ENCODE data around the gene GLB1L3.
"Not testable (repeated sequence)": the region's sequence is repeated elsewhere in the genome, so short reads cannot be mapped to it uniquely, and the experiment has no call there.

GLB1L3 gene

DNA sequence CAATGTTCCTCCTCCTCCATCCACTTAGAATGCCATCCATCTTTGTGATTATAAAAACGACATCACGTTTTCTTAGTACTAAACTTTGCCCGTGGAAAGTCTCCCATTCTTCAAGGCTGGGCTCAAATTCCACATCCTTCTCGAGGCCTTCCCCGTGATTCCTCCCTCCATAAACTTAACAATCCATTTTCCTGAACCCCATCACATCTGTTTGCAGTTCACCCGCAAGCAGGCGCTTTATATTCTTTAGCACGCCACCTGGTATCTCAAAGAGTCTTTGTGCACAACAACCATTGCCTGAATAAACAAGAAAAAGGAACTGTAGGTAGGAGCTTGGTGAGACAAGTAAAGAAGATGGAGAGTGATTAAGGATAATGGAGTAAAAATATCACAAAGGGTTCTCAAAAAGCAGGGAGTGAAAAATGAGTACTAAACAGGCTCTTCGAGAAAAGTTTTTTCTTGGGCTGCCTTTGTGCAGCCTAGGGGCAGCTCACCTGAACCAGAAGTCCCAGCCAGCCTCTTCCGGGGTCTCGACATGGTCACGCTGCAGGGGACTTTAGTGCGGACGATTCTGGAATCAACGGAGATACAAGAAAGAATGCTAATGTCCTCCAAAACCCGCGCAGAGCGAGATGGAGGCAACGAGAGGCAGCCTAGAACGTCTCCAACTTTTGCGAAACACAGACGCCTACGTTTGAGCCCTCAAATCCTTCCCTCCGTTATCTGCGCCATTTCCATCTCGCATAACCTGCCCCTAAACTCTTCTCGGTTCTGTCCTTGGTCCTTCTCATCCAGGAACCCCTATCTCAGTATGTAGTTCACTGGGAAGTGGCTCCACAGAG, 23.6 kb upstream of the GLB1L3 start:
- DNase-seq, result peak in 1 of 2 experiments; percentile 58

DNA sequence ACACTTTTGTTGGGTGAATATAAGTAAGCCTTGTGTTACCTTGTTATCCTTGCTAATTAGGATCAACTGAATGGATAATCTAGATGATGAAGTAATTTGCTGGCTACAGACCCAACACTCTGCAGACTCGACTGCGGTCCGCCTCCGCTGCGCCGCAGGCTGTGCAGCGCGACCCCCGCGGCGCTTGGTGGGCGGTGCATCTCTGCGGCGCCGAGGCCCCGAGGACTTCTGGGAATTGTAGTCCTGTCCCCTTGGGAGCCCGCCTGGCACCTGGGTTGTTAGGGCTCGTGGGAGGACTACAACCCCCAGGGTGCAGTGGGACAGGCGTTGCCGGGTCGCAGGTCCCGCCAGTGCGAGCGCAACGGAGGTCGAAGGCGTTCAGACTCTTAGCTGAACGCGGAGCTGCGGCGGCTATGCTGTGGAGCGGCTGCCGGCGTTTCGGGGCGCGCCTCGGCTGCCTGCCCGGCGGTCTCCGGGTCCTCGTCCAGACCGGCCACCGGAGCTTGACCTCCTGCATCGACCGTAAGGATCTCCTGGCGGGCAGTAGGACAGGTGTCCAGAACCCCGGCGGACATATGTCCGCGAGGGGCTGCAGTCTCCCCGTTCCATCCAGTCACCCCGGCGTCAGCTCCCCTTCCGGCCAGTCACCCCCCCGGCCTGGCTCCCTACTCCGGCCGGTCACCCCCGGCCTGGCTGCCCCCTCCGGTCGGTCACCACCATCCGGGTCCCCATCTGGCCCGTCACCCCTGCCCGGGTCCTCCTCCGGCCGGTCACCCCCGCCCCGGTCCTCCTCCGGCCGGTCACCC, 22.8 kb upstream of the GLB1L3 start, which contains the start of the genes ACAD8 and THYN1:
ACAD8 (plus strand) TSS at position 381 of the 806 bp plus-strand sequence; CDS start at position 414, 33 bp downstream.
THYN1 (minus strand) TSS at position 165 of the 806 bp plus-strand sequence. CDS start 470 bp downstream, outside the sequence.
- DNase-seq, result peak; percentile 92 to 97

- DNase-seq, result no peak
Measured at GRCh38 chr11:134254433-134255183, 21.6 kb upstream of the GLB1L3 start.

DNA sequence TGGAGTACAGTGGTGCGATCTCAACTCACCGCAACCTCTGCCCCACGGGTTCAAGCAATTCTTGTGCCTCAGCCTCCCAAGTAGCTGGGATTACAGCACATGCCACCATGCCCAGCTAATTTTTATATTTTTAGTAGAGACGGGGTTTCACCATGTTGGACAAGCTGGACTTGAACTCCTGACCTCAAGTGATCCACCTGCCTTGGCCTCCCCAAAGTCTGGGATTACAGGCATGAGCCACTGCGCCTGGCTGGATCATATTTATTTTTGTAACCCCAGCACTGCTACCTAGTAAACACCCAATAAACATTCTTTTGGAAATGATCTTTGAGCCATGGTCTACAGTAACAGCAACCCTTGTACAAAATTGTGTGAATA, 21.0 kb upstream of the GLB1L3 start:
- DNase-seq, result not testable (repeated sequence)

DNA sequence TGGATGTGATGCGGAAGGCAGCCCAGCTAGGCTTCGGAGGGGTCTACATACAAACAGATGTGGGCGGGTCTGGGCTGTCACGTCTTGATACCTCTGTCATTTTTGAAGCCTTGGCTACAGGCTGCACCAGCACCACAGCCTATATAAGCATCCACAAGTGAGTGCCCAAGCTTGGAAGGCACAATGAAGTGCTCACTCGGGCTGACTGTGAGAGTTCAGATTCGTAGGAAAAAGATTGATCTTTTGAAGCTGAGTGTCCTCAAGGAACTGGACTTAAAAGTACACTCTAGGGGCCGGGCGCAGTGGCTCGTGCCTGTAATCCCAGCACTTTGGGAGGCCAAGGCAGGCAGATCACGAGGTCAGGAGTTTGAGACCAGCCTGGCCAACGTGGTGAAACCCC, 19.1 kb upstream of the GLB1L3 start:
- DNase-seq, result no peak

GRCh38 chr11:134258577-134258976, 17.6 kb upstream of the GLB1L3 start:
- no peak for DNase-seq

DNA sequence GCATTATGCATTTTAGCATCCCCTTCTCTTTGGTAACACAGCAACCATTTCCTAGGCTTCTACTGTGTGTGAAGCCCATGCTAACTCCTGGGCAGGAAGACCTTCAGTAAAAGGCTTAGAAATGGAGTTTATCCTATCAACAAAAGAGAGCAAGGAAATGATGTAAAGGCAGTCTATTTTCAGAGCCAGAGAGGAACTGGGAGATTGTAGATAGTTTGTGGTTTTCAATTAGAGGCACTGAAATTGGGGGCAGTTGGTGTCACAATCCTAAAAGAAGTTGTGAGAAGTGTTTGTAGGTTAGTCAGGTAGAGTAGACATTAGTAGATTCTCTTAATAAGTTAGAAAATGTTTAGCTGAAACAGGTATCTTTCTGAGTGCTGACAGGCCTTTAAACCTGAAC, 15.7 kb upstream of the GLB1L3 start:
- no peak for DNase-seq

DNA sequence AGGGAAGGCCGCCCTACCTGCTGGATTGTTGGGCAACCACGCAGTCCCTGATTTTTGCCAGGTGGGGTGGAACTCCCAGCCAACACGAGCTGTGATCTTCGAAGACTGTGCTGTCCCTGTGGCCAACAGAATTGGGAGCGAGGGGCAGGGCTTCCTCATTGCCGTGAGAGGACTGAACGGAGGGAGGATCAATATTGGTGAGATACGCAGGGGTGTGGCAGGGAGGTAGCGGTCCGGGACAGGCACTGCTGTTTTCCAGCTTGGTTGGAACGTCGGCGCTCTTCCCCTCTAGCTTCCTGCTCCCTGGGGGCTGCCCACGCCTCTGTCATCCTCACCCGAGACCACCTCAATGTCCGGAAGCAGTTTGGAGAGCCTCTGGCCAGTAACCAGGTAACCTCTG, 15.2 kb upstream of the GLB1L3 start:
- no peak for DNase-seq

GRCh38 chr11:134261626-134262488, 14.3 kb upstream of the GLB1L3 start:
- peak; percentile 6 to 47 for DNase-seq

GRCh38 chr11:134264966-134265764, 11.0 kb upstream of the GLB1L3 start:
- no peak for DNase-seq

GRCh38 chr11:134266440-134266839, 9.7 kb upstream of the GLB1L3 start:
- no peak for DNase-seq

GRCh38 chr11:134266841-134267251, 9.3 kb upstream of the GLB1L3 start:
- DNase-seq, result no peak

GRCh38 chr11:134267461-134267860, 8.7 kb upstream of the GLB1L3 start:
- no peak for DNase-seq

DNA sequence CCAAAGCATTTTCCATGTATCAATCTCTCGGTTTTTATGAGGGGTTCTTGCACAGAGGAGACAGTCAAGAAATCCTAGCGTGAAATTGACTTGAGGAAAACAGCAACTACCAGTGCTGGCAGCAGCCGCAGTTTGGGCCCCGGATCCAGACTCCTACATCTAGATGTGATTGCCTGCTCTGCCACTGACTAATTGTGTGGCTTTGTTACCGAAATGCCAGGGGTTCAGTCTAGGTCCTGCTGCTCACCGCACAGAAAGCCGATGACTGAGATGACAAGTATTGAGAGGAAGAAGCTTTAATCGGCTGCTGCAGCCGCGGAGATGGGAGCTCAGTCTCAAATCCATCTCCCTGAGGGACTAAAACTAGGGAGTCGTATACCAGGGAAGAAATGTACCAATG, 8.2 kb upstream of the GLB1L3 start:
- DNase-seq, result no peak

GRCh38 chr11:134270250-134270714, 5.9 kb upstream of the GLB1L3 start:
- DNase-seq, result peak in 1 of 2 experiments; percentile 64

DNA sequence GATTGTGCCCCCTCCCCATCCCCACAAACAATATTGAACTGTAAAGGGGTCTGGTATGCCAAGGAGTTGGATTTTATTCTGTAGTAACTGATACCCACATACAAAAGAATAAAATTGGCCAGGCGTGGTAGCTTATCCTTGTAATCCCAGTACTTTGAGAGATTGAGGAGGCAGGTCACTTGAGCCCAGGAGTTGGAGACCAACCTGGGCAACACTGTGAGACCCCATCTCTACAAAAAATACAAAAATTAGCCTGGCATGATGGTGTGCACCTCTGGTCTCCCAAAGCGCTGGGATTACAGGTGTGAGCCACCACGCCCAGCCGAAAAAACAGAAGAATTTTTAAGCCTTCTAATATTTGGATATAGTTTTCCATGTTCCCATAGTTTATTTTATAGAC, 4.2 kb upstream of the GLB1L3 start:
- DNase-seq, result no peak

DNA sequence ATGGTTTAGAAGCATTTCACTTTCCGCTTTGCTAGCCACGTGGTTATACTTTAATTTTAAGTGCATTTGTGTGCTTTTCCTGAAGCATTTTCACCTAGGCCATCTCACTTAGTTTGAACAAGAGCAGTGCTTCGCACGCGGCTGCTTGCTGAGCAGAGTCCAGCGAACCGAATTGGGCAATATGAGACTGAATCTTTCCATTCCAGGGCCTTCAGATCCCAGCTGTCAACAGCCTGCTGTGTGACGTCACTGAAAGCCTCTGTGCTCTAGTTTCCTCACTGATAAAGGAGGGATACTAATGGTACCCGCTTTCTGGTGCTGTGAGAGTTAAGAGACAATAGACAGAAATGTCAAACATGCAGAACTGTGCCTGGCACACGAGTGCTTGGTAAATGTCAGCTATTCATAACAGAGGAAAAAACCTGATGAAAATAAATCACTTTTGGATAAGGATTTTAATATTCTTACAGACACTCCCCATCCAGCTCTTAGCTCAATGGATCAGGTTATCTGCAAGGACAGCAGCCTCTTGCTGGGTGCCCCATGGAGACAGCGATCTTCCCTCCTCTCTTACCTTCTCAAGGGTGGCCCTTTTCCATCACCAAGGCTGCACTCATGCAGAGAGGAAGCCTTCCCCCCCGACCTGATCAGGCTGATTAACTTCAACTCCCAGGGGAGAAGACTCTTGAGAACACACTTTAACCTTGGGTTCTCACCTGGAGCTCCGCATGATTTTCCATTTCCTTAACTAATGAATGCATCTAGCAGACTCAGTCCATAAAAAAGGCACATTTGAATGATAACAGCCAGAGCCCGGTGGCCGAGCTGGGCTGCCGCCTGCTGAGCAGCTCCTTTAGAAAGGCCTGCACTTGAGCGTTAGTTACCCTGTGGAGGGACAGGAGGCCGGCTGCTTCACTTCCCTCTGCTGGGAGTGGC, 3.5 kb upstream of the GLB1L3 start:
- DNase-seq, result peak; percentile 16 to 35

- no peak for DNase-seq
Measured at GRCh38 chr11:134273317-134273712, 2.9 kb upstream of the GLB1L3 start.

DNA sequence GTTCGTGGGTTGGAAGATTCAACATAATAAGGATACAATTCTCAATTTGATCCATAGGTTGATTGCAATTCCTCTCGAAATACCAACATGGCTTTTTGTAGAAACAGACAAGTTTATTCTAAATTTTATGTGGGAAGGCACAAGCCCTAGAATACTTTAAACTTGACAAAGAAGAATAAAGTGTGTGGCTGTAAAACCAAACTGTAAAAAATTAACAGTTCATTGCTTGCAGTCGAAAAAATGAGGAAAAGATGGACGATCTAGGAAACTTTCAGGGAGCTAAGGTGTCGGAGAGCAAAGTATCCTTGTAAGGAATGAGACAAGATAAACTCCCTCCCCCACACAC, 1.0 kb upstream of the GLB1L3 start:
- DNase-seq, result peak in 1 of 2 experiments; percentile 58
